Measurements from ENCODE around the gene USP51. TPM values are rescaled to one million over a fixed set of nuclear protein-coding genes. Genes with fewer than 3 reads are reported as not detected.

The USP51 gene
- total RNA-seq, 1 donor from 2014 or later = 2.2 TPM

- no peaks in the 10 kb centered on the region for H3K27me3 ChIP-seq (ENCODE audit: insufficient read depth, low read length)
- H3K4me1 ChIP-seq (ENCODE audit: insufficient read depth, low read length) = no peaks in the 10 kb centered on the region
- no peak for DNase-seq (ENCODE audit: low read depth)
- H4K20me1 ChIP-seq (ENCODE audit: insufficient read depth, low read length) = no peaks in the 10 kb centered on the region
- no peak overlapping the region for H3K27ac ChIP-seq (ENCODE audit: low read depth, low read length)
- no peaks in the 10 kb centered on the region for H3K36me3 Mint-ChIP-seq (ENCODE audit: low read depth, unreplicated experiment)
- H3K27ac Mint-ChIP-seq (ENCODE audit: unreplicated experiment) = no peak overlapping the region
- no peaks in the 10 kb centered on the region for H3K79me2 ChIP-seq (ENCODE audit: insufficient read depth, low read length)
- H3K4me3 ChIP-seq (ENCODE audit: insufficient read depth, low read depth, low read length) = no peak overlapping the region
- no peak overlapping the region for H3K9ac ChIP-seq (ENCODE audit: low read length)
- H3K4me3 Mint-ChIP-seq (ENCODE audit: unreplicated experiment) = no peak overlapping the region
- FAIRE-seq = no peak
- no peak overlapping the region for H3K4me2 ChIP-seq (ENCODE audit: low read length)
- H3K4me1 Mint-ChIP-seq (ENCODE audit: low read depth, unreplicated experiment) = peaks cover 2% of the 10 kb centered on the region
- H3K36me3 ChIP-seq (ENCODE audit: insufficient read depth, low read length) = no peaks in the 10 kb centered on the region
- no peaks in the 10 kb centered on the region for H3K9me3 Mint-ChIP-seq (ENCODE audit: unreplicated experiment)
- H3K27me3 Mint-ChIP-seq (ENCODE audit: low read depth, unreplicated experiment) = no peaks in the 10 kb centered on the region
- no peaks in the 10 kb centered on the region for H3K9me3 ChIP-seq (ENCODE audit: insufficient read depth, low read depth, low read length)
- no peak overlapping the region for H2AFZ ChIP-seq (ENCODE audit: low read depth, low read length)
- TF ChIP-seq EZH2 (IDR thresholded peaks at IDR 0.05; ENCODE audit: insufficient read depth, low read length) (no peak), CTCF (IDR thresholded peaks at IDR 0.05; ENCODE audit: insufficient read depth, low read depth, low read length) (no peak)
These were observed 2.5 kb downstream of the USP51 start for GRCh38 chrX:55487143-55487542.

GRCh38 chrX:55486736-55487135, 2.9 kb downstream of the USP51 start:
- no peaks in the 10 kb centered on the region for H3K9me3 Mint-ChIP-seq (ENCODE audit: unreplicated experiment)
- no peaks in the 10 kb centered on the region for H3K27me3 ChIP-seq (ENCODE audit: insufficient read depth, low read length)
- H3K36me3 ChIP-seq (ENCODE audit: insufficient read depth, low read length) = no peaks in the 10 kb centered on the region
- no peaks in the 10 kb centered on the region for H4K20me1 ChIP-seq (ENCODE audit: insufficient read depth, low read length)
- H3K27ac ChIP-seq (ENCODE audit: low read depth, low read length) = no peak overlapping the region
- no peak overlapping the region for H3K27ac Mint-ChIP-seq (ENCODE audit: unreplicated experiment)
- no peaks in the 10 kb centered on the region for H3K79me2 ChIP-seq (ENCODE audit: insufficient read depth, low read length)
- H3K4me1 ChIP-seq (ENCODE audit: insufficient read depth, low read length) = no peaks in the 10 kb centered on the region
- FAIRE-seq (peak; percentile 79), DNase-seq (ENCODE audit: low read depth) (no peak)
- H2AFZ ChIP-seq (ENCODE audit: low read depth, low read length) = no peak overlapping the region
- H3K4me1 Mint-ChIP-seq (ENCODE audit: low read depth, unreplicated experiment) = peaks cover 2% of the 10 kb centered on the region
- H3K9ac ChIP-seq (ENCODE audit: low read length) = no peak overlapping the region
- no peaks in the 10 kb centered on the region for H3K9me3 ChIP-seq (ENCODE audit: insufficient read depth, low read depth, low read length)
- H3K4me2 ChIP-seq (ENCODE audit: low read length) = no peak overlapping the region
- H3K4me3 ChIP-seq (ENCODE audit: insufficient read depth, low read depth, low read length) = no peak overlapping the region
- H3K4me3 Mint-ChIP-seq (ENCODE audit: unreplicated experiment) = no peak overlapping the region
- no peaks in the 10 kb centered on the region for H3K36me3 Mint-ChIP-seq (ENCODE audit: low read depth, unreplicated experiment)
- no peak for TF ChIP-seq CTCF (IDR thresholded peaks at IDR 0.05; ENCODE audit: insufficient read depth, low read depth, low read length)
- no peak for TF ChIP-seq EZH2 (IDR thresholded peaks at IDR 0.05; ENCODE audit: insufficient read depth, low read length)
- no peaks in the 10 kb centered on the region for H3K27me3 Mint-ChIP-seq (ENCODE audit: low read depth, unreplicated experiment)

GRCh38 chrX:55484948-55485347, 4.7 kb downstream of the USP51 start:
- Histone ChIP-seq H3K9me3 (ENCODE audit: insufficient read depth, low read depth, low read length) (no peaks in the 10 kb centered on the region), H3K79me2 (ENCODE audit: insufficient read depth, low read length) (no peaks in the 10 kb centered on the region), H3K36me3 (ENCODE audit: insufficient read depth, low read length) (no peaks in the 10 kb centered on the region), H3K4me1 (ENCODE audit: insufficient read depth, low read length) (no peaks in the 10 kb centered on the region), H3K27ac (ENCODE audit: low read depth, low read length) (no peak overlapping the region), H3K4me2 (ENCODE audit: low read length) (no peak overlapping the region), H3K4me3 (ENCODE audit: insufficient read depth, low read depth, low read length) (no peak overlapping the region), H3K9ac (ENCODE audit: low read length) (no peak overlapping the region), H3K27me3 (ENCODE audit: insufficient read depth, low read length) (no peaks in the 10 kb centered on the region), H2AFZ (ENCODE audit: low read depth, low read length) (no peak overlapping the region), H4K20me1 (ENCODE audit: insufficient read depth, low read length) (no peaks in the 10 kb centered on the region)
- Mint-ChIP-seq H3K27ac (ENCODE audit: unreplicated experiment) (peak overlapping the region; percentile 66), H3K9me3 (ENCODE audit: unreplicated experiment) (no peaks in the 10 kb centered on the region), H3K27me3 (ENCODE audit: low read depth, unreplicated experiment) (no peaks in the 10 kb centered on the region), H3K36me3 (ENCODE audit: low read depth, unreplicated experiment) (no peaks in the 10 kb centered on the region), H3K4me1 (ENCODE audit: low read depth, unreplicated experiment) (no peaks in the 10 kb centered on the region), H3K4me3 (ENCODE audit: unreplicated experiment) (no peak overlapping the region)
- TF ChIP-seq EZH2 (IDR thresholded peaks at IDR 0.05; ENCODE audit: insufficient read depth, low read length) (no peak), CTCF (IDR thresholded peaks at IDR 0.05; ENCODE audit: insufficient read depth, low read depth, low read length) (no peak)
- no peak for DNase-seq (ENCODE audit: low read depth)
- FAIRE-seq = no peak
